ENCODE measurements around the gene TMEM132D. TPM values are rescaled to one million over a fixed set of nuclear protein-coding genes. Genes with fewer than 3 reads are reported as not detected.

The TMEM132D gene
- total and polyA plus RNA-seq, 2 of the 8 experiments (the other 6 are each of a cell fraction or from before 2014, with no cell fraction given) = 3.5 to 10.1 TPM

DNA sequence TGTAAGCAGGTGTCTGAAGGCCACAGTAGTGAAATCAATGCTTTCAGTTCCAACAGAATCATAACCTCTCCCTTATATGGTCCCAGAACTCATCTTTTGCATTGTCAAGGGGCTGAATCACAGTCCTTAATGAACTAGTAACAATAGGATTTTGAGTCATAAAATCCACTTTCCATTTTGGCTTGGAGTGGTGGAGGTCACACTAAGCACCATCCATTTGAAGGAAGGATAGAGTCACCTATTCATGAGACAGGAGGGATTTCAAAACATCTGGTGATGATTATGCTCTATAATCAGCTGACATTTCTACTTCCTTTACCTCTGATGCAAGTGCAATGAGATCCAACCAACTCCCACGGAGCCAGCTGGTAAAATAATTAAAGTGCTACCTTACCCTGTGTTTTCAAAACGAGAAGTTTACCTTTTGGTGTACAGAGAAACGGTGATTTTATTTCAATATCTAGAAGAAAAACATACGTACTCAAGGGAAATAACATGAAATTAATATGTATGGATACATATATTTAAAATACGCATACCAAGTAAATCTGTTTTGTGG is 59.1 kb downstream of the TMEM132D start:
- Histone ChIP-seq H3K27me3 (replicated peaks in 1 of 4; ENCODE audit: control insufficient read depth in 3 of 4, extremely low read depth in 1 of 4, insufficient read depth in 3 of 4, low read length in 3 of 4) (no peaks in the 10 kb centered on the region), H3K4me2 (ENCODE audit: insufficient read depth in 1 of 2, low read depth in 2 of 2, low read length in 2 of 2) (no peak overlapping the region)
- no peak for FAIRE-seq

More for the DNA sequence above, 59.1 kb downstream of the TMEM132D start:
- Histone ChIP-seq H3K4me3 (ENCODE audit: extremely low read depth in 1 of 4, insufficient read depth in 2 of 4, low read depth in 3 of 4, low read length in 4 of 4) (no peak overlapping the region), H4K8ac (ENCODE audit: extremely low read depth, insufficient read depth, low read length) (no peak overlapping the region), H3K18ac (ENCODE audit: extremely low read depth, low read length) (no peak overlapping the region), H3K56ac (replicated peaks; ENCODE audit: insufficient read length, low read depth, low read length) (no peak overlapping the region), H3K79me1 (ENCODE audit: low read depth, low read length) (peaks cover 10% of the 10 kb centered on the region; the same call in 1 of the 2 replicates), H4K20me1 (replicated peaks in 1 of 2; ENCODE audit: control insufficient read depth in 1 of 2, insufficient read depth in 2 of 2, low read length in 2 of 2) (no peaks in the 10 kb centered on the region), H3K23me2 (ENCODE audit: low read depth, low read length) (no peaks in the 10 kb centered on the region), H2BK12ac (ENCODE audit: low read depth, low read length) (no peak overlapping the region), H3K14ac (ENCODE audit: insufficient read length) (no peak overlapping the region), H3K36me3 (ENCODE audit: control insufficient read depth in 2 of 4, insufficient read depth in 4 of 4, low read length in 3 of 4) (no peaks in the 10 kb centered on the region), H3K9ac (replicated peaks in 1 of 4; ENCODE audit: extremely low read depth in 1 of 4, low read depth in 3 of 4, low read length in 3 of 4) (no peak overlapping the region), H2AK5ac (ENCODE audit: low read depth, low read length) (no peak overlapping the region), H3K4me1 (replicated peaks in 1 of 4; ENCODE audit: control insufficient read depth in 3 of 4, insufficient read depth in 4 of 4, low read length in 3 of 4) (no peaks in the 10 kb centered on the region; a peak in 1 of 7 replicates), H4K91ac (replicated peaks; ENCODE audit: insufficient read length, low read length) (no peak overlapping the region), H2BK15ac (ENCODE audit: low read length) (no peak overlapping the region), H2AFZ (ENCODE audit: low read length) (no peak overlapping the region), H3K9me3 (ENCODE audit: insufficient read depth in 2 of 2, low read depth in 1 of 2, low read length in 1 of 2) (no peaks in the 10 kb centered on the region; a peak in 1 of 4 replicates), H2BK120ac (replicated peaks; ENCODE audit: low read depth, low read length) (no peak overlapping the region), H2BK20ac (ENCODE audit: low read length) (no peak overlapping the region), H3K27ac (ENCODE audit: low read depth, low read length) (no peak overlapping the region), H2BK5ac (ENCODE audit: low read depth, low read length) (no peak overlapping the region), H4K5ac (ENCODE audit: insufficient read length, low read depth, low read length) (no peak overlapping the region), H3K79me2 (ENCODE audit: control insufficient read depth in 1 of 2, insufficient read depth in 2 of 2, low read length in 2 of 2) (peaks cover 0 to 3% of the 10 kb centered on the region in 2 experiments; a peak in 1 of 4 replicates), H3K4ac (replicated peaks; ENCODE audit: insufficient read length, low read depth, low read length) (no peak overlapping the region), H3K23ac (ENCODE audit: insufficient read length) (no peak overlapping the region)
- POLR2A ChIA-PET (ENCODE audit: partially characterized antibody) = no interaction called here
- CTCF ChIA-PET (ENCODE audit: partially characterized antibody) = interaction anchor here (1.0 kb wide), 1 partner anchor 27 kb away, joined by 3 read pairs; no protein-coding TSS in a partner anchor
- TF ChIP-seq, protein P1, sequence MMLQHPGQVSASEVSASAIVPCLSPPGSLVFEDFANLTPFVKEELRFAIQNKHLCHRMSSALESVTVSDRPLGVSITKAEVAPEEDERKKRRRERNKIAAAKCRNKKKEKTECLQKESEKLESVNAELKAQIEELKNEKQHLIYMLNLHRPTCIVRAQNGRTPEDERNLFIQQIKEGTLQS (IDR thresholded peaks at IDR 0.05; ENCODE audit: insufficient read depth, low read depth, low read length) = no peak
- TF ChIP-seq CHD1 (IDR thresholded peaks at IDR 0.05; ENCODE audit: low read depth, low read length) = no peak
- DNase-seq (ENCODE audit: low read depth in 1 of 2, low spot score in 2 of 2) = no peak
- WGBS, 2 experiments (ENCODE audit: extremely low coverage in 1 of 2, insufficient coverage in 1 of 2, insufficient read length in 1 of 2, insufficient replicate concordance in 2 of 2, low coverage in 1 of 2, low lambda C conversion rate in 2 of 2, missing lambda C conversion rate in 1 of 2) = 92% methylated on average over 5 of the region's 5 CpGs; no CpG with 5 or more reads in 1 of the 2 experiments

Data from H1 (cell line).